GM18526 (cell line): Measurements from ENCODE around the gene CSTF3.
A peak's percentile ranks its signal among the peaks of the same experiment; 100 is the strongest.

Source experiments
- POLR2A ChIP-seq: IDR thresholded peaks from 3 replicates; pipeline ENCODE4 v1.6.1; 2011; ENCODE audit not compliant: insufficient read length; ENCODE audit errors: extremely low read depth

The CSTF3 gene

GRCh38 chr11:33063326-33063881 lies 97.9 kb downstream of the CSTF3 start:
- TF ChIP-seq POLR2A: no peak

DNA sequence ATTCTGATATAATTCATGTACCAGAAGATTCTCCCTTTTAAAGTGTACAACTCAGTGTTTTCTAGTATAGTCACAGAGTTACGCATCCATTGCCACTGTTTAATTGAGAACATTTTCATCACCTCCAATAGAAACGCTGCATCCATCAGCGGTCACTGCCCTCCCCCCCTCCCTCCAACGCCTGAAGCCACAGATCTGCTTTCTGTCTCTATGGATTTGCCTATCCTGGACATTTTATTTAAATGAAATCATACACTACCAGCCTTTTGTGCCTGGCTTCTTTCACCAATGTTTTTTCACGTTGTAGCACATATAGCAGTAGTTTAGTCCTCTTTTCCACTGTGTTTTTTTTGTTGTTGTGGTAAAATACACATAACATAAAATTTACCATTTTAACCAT lies 99.1 kb downstream of the CSTF3 start:
- TF ChIP-seq POLR2A: no peak

DNA sequence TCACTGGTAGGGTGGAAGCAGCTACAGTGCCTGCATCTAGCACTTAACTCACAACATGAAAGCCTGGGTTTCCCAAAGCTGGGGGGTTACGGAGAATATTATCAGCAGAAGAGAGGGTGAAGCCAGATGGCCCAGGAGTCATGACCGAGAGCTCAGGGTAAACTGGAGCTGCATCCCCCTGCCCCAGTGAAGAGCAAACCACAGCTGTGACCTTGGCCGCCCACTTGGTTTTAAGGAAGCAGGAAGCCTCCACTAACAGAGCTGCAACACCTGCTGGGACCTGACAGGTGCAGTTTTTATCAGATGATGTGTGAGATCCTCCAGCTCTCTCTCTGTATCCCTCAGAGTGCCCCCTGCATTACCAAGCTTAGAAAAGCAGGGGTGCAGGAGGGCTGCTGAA lies 101.0 kb downstream of the CSTF3 start:
- no peak for TF ChIP-seq POLR2A

DNA sequence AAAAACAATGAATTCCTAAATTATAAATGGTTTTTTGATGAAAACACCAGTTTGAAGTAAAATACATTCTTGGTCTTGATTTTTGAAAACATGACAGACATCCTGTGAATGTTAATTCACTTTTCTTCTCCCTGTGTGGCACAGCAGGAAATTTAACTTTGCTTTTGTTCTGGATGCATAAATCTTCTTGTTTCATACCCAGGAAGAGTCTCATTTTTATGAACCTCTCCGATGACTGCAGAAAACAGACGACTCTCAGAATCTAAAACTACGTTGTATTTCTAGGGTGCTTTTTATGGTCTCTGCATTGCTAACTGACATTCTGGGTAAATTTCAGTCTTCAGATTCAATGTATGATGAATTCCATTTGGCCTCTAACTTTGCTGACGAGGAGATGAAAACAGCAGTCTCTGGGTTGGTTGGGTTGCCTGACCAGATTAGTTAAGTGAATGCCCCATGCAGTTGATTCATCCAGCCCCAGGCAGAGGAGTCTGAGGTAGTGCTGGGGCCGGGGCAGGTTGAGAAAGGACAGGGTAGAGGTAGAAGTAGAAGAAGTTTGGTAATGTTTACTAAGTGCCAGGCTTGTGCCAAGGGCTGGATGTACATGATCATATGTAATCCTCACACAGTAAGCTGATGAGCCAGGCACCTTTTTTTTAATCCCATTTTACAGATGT lies 101.8 kb downstream of the CSTF3 start:
- TF ChIP-seq POLR2A: no peak

GRCh38 chr11:33057284-33057683 lies 104.0 kb downstream of the CSTF3 start:
- no peak for TF ChIP-seq POLR2A

GRCh38 chr11:33055375-33055774 lies 105.9 kb downstream of the CSTF3 start:
- TF ChIP-seq POLR2A: no peak

- TF ChIP-seq POLR2A: no peak
Measured at GRCh38 chr11:33052231-33052630, 109.0 kb downstream of the CSTF3 start.

- TF ChIP-seq POLR2A: no peak
Measured at GRCh38 chr11:33045551-33046255, 115.6 kb downstream of the CSTF3 start.

DNA sequence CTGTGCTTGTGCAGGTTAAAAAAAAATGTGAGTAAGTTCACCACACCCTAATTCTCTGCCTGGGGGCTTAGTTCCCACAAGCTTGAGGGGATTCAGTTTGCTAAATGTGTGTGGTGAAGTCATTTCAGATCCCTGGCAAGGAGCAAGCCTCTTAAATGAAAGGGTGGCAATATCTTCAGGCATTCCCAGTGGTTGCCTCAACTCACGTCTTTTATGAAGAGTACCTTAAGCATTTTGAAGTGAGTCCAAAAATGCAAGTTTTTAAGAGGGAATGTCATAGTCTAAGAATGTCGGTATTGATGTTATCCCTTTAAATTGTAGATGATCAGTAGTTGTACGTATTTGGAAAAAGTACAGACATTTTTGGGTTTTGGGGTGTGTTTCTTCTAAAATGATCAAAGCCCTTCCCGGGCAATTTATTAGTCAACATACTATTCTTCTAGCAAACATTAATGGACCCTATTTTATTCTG lies 117.0 kb downstream of the CSTF3 start:
- TF ChIP-seq POLR2A: no peak

- TF ChIP-seq POLR2A: no peak
Measured at GRCh38 chr11:33043221-33043830, 118.0 kb downstream of the CSTF3 start.

DNA sequence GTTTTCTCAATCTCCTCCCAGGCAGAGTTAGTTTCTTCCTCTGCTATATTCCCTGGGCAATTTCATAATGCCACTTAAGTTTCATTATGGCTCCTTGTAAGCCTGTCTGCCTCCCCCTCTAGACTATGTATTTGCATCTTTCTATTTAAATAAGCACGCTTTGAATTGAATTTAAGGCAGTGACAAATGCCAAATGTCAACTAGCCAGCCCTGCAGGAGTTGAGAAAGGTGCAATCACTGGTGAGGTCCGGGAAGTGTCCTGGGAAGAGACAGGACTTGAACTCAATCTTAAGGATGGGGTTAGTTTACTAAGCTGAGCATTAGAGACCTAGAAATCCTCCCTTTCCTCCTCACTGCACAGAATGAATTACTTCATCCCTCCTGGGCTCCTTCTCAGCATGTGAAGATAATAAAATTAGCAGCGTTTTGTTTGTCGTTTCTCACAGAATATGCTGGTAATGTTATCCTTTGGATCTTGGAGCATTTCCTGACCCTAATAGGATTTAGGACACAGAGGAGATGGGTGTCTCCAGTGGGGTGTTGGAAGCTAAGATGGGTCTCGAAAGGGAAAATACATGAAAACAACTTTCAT lies 120.3 kb downstream of the CSTF3 start:
- no peak for TF ChIP-seq POLR2A

DNA sequence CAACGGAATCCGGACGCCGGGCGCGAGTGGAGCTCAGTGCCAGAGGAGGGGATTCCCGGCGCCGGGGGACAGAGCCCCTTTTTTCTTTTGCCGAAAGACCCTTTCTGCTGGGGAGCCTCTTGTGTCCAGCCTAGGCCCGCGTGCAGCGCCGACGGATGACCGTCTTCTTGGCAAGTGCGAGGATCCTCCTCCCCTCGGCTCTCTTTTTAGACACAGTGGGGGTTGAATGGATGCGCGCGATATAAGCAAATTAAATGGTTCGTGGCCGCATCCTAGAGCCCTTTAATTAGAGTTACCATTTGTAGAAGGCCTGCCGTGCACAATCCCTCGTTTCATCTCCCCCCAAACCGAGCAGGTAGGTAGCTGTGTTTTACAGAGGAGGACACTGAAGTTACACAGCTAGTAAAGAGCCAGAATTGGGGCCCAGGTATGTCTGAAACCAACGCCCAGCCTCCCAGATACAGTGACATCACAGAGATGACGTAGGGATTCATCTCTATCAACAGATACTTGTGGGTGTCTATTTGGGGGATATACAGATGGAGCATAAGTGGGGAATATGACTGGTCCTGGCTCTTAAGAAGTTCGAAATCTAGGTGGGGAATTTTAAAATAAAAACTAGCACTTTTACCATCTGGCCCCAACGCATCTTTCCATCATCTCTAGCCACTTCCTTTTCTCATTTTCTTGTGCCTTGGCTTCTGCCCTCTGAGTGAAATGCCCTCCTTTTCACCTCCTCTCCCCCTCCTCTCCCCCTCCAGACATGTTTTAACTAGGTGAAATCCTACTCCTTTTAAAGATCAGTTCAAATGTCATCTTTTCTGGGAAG lies 121.0 kb downstream of the CSTF3 start:
- TF ChIP-seq POLR2A: no peak

DNA sequence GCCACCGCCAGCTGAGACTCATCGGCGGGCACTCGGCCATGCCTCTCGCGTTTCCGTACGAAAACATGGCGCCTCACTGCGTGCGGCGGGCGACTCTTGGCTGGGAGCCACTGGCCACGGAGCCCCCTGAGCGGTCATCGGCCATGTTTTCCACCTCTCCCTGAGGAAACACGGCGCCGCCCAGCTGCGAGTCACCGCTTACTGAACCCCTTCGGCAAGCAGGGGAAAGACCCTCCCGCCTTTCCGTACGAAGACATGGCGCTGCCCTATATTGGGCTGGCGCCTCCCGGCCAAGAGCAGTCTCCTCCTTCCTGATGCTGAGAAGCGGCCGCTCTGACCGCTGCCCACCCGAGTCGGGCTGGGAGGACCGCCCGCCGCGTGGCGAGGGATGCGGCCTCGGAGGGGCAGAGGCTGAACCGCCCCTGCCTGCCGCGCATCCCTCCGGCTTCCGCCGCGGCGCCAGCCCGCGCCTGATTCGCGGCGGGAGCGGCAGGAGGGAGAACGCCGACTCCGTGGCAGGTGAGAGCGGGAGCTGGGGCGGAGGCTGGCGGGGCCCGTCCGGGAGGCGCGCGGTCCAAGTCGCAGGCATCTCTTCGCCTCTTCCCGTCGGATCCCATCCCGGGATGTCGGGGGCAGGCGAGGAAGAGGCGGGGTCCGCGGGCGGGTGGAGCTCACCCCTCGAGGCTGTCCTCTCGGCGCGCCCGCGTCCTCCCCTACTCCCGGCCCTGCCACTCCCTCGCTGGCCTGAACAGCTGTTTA lies 121.8 kb downstream of the CSTF3 start, which contains the start of gene TCP11L1:
Gene TCP11L1 (plus strand): TSS at position 299 of the 759 bp plus-strand sequence. CDS start 4,202 bp downstream, outside the sequence.
- TF ChIP-seq POLR2A: peak; percentile 59

- TF ChIP-seq POLR2A: no peak
Measured at GRCh38 chr11:33035011-33035410, 126.3 kb downstream of the CSTF3 start.
